22Rv1 (cell line): ENCODE measurements around the gene PODNL1.
A peak's percentile ranks its signal among the peaks of the same experiment; 100 is the strongest.
"Not testable (repeated sequence)": the region's sequence is repeated elsewhere in the genome, so short reads cannot be mapped to it uniquely, and the experiment has no call there.

Source experiments
- H3K27ac ChIP-seq: fragments of 450-650 bp; 2 replicates; pipeline ENCODE4 v1.5.1; 2017
- ZFX ChIP-seq: fragments of 450-650 bp; IDR thresholded peaks from 2 replicates; pipeline ENCODE4 v1.6.1; 2017; ENCODE audit warnings: antibody characterized with exemption, borderline replicate concordance
- TF ChIP-seq, protein P1 (sequence below): fragments of 450-650 bp; IDR thresholded peaks from 2 replicates; pipeline ENCODE4 v1.5.1; 2017; ENCODE audit warnings: mild to moderate bottlenecking

PODNL1 gene

GRCh38 chr19:13978351-13979243 is 40.4 kb upstream of the PODNL1 start:
- TF ChIP-seq, protein P1, sequence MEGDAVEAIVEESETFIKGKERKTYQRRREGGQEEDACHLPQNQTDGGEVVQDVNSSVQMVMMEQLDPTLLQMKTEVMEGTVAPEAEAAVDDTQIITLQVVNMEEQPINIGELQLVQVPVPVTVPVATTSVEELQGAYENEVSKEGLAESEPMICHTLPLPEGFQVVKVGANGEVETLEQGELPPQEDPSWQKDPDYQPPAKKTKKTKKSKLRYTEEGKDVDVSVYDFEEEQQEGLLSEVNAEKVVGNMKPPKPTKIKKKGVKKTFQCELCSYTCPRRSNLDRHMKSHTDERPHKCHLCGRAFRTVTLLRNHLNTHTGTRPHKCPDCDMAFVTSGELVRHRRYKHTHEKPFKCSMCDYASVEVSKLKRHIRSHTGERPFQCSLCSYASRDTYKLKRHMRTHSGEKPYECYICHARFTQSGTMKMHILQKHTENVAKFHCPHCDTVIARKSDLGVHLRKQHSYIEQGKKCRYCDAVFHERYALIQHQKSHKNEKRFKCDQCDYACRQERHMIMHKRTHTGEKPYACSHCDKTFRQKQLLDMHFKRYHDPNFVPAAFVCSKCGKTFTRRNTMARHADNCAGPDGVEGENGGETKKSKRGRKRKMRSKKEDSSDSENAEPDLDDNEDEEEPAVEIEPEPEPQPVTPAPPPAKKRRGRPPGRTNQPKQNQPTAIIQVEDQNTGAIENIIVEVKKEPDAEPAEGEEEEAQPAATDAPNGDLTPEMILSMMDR, result no peak
- TF ChIP-seq ZFX, result no peak
- no peak overlapping the region for H3K27ac ChIP-seq

GRCh38 chr19:13977803-13978202 is 39.6 kb upstream of the PODNL1 start:
- TF ChIP-seq, protein P1, result no peak
- TF ChIP-seq ZFX, result no peak
- no peak overlapping the region for H3K27ac ChIP-seq

- no peak overlapping the region for H3K27ac ChIP-seq
- TF ChIP-seq, protein P1, result no peak
- no peak for TF ChIP-seq ZFX
Observed at GRCh38 chr19:13976446-13976845, 38.2 kb upstream of the PODNL1 start.

GRCh38 chr19:13975870-13976269 is 37.7 kb upstream of the PODNL1 start:
- TF ChIP-seq ZFX, result no peak
- TF ChIP-seq, protein P1, result no peak
- no peak overlapping the region for H3K27ac ChIP-seq

DNA sequence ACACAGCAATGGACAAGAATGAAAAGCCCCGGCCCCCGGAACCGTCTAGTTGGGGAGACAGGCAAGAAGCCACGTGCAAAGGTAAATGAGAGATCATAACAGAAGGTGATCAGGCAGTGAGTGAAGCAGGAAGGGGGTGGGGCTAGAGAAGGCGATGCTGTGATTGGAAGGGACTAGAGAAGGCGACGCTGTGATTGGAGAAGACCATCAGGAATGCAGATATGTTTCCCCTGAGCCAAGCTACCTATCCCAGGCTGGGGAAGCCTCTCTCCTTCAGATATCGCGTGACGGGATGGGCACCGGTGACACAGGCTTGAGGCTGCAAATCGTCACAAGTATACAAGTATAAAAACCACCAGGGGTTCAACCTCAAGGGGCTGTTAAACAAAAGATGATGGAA is 35.9 kb upstream of the PODNL1 start:
- H3K27ac ChIP-seq, result peak overlapping the region; percentile 79
- TF ChIP-seq, protein P1, result no peak
- no peak for TF ChIP-seq ZFX

GRCh38 chr19:13973479-13973878 is 35.3 kb upstream of the PODNL1 start:
- H3K27ac ChIP-seq, result peak overlapping the region; percentile 79

- TF ChIP-seq, protein P1, result no peak
- no peak for TF ChIP-seq ZFX
- H3K27ac ChIP-seq, result no peak overlapping the region
Observed at GRCh38 chr19:13972368-13973155, 34.3 kb upstream of the PODNL1 start.

DNA sequence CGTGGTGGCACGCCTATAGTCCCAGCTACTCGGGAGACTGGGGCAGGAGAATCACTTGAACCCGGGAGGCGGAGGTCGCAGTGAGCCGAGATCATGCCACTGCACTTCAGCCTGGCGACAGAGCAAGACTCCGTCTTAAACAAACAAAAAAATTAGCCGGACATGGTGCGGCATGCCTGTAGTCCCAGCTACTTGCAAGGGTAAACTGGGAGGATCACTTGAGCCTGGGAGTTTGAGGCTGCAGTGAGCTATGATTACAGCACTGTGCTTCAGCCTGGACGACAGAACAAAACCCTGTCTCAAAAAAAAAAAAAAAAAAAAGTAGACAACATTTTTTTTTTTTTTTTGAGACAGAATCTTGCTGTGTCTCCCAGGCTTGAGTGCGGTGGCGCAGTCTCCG is 33.7 kb upstream of the PODNL1 start:
- not testable (repeated sequence) for H3K27ac ChIP-seq
